NCI-H2107 (cell line): ENCODE data around the gene PRKAG2.
"Not testable (repeated sequence)": the region's sequence is repeated elsewhere in the genome, so short reads cannot be mapped to it uniquely, and the experiment has no call there.

Experiments used
- DNase-seq: peaks from one replicate; lab custom pipeline; 2025; lab: John Stamatoyannopoulos, UW

The PRKAG2 gene

GRCh38 chr7:151586531-151587260 is 290.2 kb downstream of the PRKAG2 start:
- DNase-seq, result no peak

- DNase-seq, result no peak
Measured at GRCh38 chr7:151585744-151586393, 291.0 kb downstream of the PRKAG2 start.

GRCh38 chr7:151581741-151582140 is 295.2 kb downstream of the PRKAG2 start:
- no peak for DNase-seq

DNA sequence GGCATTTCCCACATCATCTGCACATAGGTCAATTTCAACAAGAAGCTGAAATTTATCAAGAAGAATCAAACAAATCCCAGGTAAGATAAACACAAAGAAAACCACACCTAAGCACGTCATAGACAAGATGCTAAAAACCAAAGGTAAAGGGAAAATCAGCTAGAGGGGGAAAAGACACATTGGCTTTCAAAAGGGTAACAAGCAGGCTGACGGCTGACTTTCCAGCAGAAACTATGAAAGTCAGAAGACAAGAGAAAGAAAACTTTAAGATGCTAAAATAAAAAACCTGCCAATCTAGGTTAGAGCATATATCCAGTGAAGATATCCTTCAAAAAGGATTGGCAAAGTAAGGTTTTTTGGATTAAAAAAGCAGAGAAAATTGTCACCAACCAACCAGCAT is 297.3 kb downstream of the PRKAG2 start:
- no peak for DNase-seq

DNA sequence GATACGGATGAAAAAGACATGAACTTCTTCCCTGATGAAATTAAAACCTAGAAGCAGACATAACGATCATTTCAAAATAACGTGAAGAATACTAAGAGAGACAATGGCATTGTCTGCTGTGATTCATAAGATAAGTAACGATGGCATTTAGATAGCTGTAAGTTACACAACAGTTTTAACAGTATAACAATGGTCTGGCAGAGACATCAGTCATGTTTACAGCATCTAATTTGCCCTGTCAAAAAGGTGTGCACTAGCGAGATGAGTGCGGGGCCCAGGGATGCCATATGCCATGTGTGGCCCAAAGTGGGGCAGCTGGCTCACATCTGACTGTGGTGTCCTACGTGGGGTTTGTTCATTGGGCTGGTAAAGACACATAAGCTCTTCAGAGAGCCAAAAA is 301.5 kb downstream of the PRKAG2 start:
- DNase-seq, result no peak

DNA sequence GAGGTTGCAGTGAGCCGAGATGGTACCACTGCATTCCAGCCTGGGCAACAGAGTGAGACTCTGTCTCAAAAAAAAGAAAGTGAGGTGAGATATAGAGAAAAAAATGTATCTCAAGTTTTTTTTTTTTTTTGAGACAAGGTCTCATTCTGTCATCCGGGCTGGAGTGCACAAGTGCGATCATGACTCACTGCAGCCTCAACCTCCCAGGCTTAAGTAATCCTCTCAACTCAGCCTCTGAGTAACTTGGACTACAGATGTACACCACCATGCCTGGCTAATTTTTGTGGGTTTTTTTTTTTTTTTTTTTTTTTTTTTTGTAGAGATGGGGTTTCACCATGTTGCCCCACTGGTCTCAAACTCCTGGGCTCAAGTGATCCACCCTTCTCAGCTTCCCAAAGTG is 303.9 kb downstream of the PRKAG2 start:
- not testable (repeated sequence) for DNase-seq

DNA sequence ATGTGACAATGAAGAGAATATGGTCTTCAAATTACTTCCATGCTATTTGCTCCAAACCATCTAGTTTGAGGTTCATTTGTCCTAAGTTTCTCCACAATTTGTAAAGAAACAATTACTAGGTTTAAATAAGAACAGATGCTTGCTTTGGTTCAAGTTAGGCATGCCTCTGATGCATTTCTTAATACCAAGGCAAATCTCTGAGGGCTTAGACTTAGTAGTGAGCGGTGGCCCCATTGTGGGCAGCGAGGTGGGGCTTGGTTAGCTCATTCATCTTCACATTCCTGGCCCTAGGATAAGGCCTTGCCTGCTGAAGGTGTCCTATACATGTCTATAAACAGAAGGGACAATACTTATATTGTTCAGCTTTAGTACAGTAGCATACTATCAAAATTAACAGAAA is 304.8 kb downstream of the PRKAG2 start:
- DNase-seq, result no peak

- DNase-seq, result no peak
Measured at GRCh38 chr7:151571471-151571870, 305.4 kb downstream of the PRKAG2 start.

GRCh38 chr7:151570366-151570915 is 306.5 kb downstream of the PRKAG2 start:
- no peak for DNase-seq

DNA sequence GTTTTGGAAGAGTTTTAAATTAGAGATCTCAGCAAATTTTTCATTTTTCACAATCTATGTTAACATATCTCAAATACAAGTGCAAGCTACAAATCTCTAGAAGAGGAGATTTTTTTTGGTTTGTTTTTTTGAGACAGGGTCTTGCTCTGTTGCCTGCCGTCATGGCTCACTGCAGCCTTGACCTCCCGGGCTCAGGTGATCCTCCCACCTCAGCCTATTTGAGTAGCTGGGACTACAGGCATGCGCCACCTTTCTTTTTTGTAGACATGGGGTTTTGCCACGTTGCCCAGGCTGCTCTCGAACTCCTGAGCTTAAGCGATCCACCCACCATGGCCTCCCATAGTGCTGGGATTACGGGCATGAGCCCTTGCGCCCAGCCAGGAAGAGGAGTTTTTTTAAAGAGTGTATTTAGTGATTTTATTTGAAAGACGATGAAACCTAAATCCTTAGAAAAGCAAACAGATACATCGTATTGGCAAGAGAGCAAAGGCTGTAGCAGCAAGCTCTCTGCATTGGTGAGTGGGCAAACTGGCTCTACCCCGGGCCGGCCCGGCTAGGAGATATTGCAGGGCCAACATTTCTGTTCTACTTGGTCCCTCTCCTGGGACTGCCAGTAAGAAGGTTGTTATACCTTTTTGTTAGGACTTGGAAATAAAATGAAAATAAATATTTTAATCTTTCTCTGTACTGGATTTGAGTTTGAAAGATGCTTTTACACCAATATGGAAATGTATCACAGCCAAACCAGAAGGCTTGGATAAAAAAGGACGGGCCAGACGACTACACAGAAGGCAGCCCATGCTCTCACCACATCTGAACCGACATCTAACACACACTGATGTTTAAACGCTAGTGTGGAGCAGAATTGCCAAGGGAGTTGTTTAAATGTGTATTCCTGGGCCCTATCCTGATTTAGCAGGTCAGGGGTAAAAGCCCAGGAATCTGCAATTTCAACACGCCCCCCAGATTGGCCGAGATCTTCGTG is 307.7 kb downstream of the PRKAG2 start:
- no peak for DNase-seq

DNA sequence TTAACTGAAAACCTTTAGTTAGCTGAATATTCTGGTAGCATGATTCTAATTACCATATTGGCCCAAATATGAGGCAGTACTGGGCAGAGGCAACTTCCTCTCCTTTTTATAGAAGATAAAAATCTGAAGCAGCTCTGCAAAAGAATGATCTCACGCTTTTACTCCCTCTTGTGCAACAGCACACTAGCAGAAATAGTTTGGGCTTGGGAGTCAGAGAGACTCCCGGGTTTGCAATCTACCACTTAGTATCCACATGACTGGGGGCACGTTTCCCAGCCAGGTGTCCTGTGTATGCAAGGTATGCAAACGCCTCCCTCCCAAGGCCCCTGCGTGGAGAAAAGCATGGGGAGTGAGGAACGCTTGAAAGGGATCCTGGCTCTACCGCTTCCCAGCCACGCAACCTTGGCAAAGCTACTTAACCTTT is 310.0 kb downstream of the PRKAG2 start:
- DNase-seq, result no peak

- DNase-seq, result no peak
Measured at GRCh38 chr7:151565541-151565940, 311.4 kb downstream of the PRKAG2 start.

GRCh38 chr7:151560243-151560642 is 316.7 kb downstream of the PRKAG2 start:
- DNase-seq, result no peak

DNA sequence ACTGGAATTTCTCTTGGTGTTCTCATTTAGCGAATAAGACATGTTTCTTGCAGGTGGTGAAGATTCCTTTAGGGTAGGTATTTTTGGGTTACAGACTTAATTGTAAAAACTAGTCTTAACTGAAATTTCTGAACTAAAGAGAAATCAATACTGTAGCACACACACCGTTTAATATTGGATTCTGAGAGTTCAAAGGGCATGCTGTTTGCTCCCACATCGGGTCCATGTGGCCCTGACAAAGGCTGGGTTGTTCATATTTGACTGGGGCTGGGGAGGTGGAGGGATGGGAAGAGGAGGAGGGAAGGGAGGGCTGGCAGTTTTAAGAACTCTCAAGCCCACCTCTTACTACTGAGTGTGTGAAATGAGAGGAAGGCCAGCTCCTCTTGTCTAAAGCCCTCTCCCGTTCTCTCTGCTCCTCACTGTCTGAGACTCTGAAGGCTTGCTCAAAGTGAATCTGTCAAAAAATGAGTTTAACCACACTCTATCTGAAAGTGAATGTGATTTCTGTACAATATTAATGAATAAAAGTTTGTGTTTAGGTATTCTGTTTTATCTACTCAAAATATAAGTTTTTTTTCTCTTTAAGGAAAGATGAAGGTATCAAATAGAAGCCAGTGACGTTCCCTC is 317.2 kb downstream of the PRKAG2 start:
- DNase-seq, result no peak

- DNase-seq, result no peak
Measured at GRCh38 chr7:151558575-151558974, 318.3 kb downstream of the PRKAG2 start.

- DNase-seq, result no peak
Measured at GRCh38 chr7:151556592-151556991, 320.3 kb downstream of the PRKAG2 start.

GRCh38 chr7:151553356-151553755 is 323.6 kb downstream of the PRKAG2 start:
- DNase-seq, result no peak

- DNase-seq, result peak; percentile 89
Measured at GRCh38 chr7:151552352-151553028, 324.4 kb downstream of the PRKAG2 start.

GRCh38 chr7:151551820-151552219 is 325.1 kb downstream of the PRKAG2 start:
- no peak for DNase-seq

DNA sequence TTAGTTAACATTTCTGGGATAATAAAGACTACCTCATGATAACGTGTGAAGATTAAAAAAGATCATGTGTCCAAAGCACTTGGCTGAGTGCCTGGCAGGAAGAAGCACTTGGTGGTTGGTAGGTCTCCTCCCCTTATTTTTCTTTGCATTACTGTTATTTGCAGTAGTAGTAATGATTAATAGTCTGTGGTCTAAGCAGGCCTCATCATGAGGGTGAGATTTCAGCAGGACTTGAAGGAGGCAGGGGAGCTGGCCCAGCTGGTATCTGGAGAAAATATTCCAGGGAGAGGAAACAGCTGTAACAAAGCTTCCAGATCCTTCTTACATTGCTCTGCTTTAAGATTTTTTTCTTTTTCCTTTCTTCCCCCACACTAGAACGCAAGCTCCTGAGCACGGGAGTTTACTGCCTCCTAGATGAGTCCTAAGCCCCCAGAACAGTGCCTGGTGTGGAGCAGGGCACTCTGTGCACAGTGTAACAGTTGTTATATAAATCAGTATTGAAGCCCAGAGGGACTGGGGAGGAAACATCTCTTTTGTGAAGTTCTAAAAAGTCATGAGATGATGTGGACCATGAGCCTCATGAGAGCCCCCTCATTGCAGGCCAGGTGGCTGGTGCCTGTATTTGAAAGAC is 326.1 kb downstream of the PRKAG2 start:
- no peak for DNase-seq

DNA sequence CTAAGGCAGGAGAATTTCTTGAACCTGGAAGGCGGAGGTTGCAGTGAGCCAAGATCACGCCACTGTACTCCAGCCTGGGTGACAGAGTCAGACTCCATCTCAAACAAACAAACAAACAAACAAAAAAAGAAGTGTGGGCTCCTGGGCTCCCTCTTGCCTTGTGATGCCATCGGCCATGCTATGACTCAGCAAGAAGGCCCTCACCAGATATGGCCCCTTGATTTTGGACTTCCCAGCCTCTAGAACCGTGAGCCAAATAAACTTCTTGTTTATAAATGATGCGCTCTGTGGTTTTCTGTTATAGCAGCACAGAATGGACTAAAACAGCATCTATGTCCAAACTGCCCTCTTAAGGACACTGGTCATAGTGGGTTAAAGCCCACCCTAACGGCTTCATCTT is 327.3 kb downstream of the PRKAG2 start:
- no peak for DNase-seq
